SW 1271 (cell line): ENCODE data around the gene RAB33B.
A peak's percentile ranks its signal among the peaks of the same experiment; 100 is the strongest.
"Not testable (repeated sequence)": the region's sequence is repeated elsewhere in the genome, so short reads cannot be mapped to it uniquely, and the experiment has no call there.

ENCODE experiments used
- DNase-seq, 2 experiments: peaks; one replicate each; lab custom pipeline; 2025; lab: John Stamatoyannopoulos, UW

Gene RAB33B

DNA sequence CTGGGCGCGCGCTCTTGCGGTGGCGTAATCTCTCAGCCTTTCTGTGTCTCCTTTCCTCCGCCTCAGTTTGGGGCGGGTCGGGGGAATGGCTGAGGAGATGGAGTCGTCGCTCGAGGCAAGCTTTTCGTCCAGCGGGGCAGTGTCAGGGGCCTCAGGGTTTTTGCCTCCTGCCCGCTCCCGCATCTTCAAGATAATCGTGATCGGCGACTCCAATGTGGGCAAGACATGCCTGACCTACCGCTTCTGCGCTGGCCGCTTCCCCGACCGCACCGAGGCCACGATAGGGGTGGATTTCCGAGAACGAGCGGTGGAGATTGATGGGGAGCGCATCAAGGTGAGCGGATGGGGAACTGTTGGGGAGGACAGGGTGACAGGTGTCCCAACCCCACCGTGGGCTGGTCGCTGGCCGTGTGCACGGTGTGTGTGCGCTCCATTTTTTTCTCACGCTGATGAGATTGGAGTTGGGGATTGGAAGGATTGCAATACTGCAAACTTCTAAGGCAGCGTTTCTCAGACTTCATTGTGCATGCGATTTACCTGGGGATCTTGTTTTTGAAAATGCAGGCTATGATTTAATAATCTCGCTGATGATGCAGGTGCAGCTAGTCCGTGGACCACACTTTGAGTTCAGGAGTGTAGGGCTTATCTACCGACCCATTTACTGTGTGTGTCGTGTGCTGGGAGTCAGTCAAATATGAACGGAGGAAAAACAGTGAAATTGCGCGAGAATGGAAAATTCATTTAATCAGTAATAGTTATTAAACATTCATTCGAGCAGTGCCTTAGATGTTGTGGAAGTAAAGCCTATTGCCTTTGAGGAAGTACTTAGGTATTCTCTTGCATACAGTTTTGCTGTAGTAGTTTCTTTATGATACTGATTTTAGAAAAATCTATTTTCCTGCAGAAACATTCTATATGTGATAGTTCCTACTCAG is at the start of gene RAB33B:
TSS of gene RAB33B (plus strand) at position 11 of the 935 bp plus-strand sequence. CDS start at position 86, 75 bp downstream.
- DNase-seq: peak in 1 of 2 experiments; percentile 50

DNA sequence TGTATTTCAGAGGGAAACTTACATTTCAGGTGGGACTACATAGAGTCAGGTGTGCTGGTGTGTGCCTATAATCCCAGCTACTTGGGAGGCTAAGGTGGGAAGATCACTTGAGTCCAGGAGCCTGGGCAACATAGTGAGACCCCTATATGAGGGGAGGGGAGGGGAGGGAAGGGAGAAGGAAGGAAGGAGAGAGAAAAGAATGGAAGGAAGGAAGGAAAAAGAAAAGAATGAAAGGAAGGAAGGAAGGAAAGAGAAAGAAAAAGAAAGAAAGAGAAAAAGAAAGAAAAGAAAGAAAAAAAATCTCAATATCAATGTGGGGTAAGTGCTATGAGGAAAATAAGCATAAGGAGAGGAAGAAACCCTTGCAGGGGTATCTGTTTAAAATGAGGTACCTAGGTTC is 43.6 kb upstream of the RAB33B start:
- no peak for DNase-seq

DNA sequence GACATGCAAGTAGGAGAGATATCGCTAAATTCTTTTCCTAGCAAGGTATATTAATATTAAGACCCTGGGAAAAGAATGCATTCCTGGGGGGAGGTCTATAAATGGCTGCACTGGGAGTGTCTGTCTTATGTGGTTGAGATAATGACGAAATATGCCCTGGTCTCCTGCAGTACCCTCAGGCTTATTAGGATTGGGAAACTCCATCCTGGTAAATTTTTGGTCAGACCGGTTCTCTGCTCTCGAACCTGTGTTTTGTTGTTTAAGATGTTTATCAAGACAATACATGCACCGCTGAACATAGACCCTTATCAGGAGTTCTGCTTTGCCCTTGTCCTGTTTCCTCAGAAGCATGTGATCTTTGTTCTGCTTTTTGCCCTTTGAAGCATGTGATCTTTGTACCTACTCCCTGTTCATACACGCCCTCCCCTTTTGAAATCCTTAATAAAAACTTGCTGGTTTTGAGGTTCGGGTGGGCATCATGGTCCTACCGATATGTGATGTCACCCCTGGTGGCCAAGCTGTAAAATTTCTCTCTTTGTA is 39.2 kb upstream of the RAB33B start:
- not testable (repeated sequence) for DNase-seq

DNA sequence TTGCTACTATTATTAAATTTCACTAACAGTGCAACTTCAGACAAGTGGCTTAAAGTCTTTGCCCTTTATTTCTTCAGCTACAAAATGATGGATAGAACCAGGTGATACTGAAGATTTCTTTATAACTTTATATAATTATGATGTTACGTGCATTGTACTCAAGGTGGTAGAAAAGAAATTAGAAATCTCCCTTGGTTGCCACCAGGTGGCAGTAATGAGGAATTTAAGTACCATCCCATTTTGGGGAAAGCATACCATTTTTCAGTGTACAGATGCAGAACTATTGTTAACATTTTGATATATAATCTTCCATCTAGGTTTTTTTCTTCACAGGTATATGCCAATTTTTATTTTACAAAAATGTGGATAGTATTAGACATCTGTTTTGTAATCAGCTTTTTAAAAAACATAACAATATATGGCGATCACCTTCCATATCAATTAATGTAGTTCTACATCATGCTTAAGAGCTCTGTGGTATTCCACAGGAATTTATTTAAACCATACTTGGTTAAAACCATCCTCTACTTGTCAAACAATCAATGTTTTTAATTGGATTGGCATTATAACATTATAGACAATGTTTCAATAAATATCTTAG is 37.7 kb upstream of the RAB33B start:
- DNase-seq: peak in 1 of 2 experiments; percentile 44

DNA sequence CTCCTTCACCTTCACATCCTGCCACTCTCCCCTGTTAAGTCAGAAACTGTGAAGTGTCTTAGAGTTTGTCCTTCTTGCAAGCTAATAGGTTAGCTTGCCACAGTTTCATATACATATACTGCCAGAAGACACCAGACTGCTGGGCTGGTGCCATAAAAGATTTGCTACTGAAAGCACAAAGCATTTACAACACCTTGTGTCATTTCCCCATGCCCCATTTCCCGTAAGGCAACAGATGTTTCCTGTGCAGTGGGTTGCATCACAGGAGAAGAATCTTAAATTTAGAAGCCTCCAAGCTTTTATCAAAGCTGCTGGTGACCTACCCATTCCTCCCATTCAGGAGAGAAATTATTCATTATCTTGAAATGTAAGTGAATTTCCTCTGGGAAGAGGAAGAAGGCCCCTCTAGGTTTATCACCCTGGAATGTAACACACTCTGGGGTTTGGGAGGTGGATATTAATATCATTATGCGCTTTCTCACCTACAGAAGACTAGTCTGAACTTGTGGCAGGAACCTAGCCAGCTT is 34.5 kb upstream of the RAB33B start:
- no peak for DNase-seq

DNA sequence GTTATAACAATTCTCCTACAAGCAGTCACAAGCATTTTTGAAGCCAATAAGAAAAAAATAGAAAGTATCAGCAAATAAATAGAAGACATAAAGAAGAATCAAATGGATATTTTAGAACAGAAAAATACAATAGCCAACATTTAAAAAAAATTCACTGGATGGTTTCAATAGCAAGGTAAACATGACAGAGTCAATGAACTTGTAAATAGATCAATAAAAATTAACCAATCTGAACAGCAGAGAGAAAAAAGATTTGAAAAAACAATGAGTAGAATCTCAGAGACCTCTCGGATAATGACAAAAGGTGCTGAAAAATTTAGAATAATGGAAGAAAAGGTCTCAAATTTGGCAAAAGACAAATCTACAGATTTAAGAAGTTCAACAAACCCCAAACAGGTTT is 33.3 kb upstream of the RAB33B start:
- DNase-seq: no peak

- DNase-seq: no peak
Observed at GRCh38 chr4:139436122-139436521, 17.8 kb upstream of the RAB33B start.

GRCh38 chr4:139438141-139438540 is 15.8 kb upstream of the RAB33B start:
- DNase-seq: no peak

DNA sequence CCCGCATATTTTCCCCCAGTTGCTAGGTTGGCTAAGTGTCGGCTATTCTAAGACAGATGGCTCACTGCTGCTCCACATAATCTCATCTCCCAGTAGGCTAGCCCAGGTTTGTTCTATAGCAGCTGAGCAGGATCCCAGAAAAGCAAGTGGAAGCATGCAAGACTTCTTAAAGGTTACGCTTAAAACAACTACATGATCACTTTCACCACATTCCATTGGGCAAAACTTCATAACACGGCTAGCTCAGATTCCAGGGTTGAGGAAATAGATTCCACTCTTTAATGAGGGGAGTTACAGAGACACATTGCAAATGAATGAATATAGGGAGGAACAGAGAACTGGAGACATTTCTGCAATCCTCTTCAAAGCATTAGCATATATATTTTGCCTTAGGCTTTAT is 12.9 kb upstream of the RAB33B start:
- DNase-seq: no peak

DNA sequence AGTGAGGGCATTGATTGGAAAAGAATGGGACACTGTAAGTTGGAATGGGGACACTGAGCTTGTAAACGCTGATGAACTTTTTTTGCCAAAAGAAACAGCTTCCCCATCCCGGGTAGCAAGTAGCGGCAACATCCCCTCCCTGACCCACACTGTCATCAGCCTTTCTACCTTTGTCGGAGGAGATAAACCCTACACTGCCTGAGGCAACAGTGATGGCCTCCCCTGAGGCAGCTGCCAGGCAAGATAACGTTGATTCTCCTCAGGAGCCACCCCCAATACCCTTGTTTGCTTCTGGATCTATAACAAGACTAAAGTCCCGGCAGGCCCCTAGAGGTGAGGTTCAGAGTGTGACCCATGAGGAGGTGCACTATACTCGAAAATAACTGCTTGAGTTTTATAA is 10.3 kb upstream of the RAB33B start:
- DNase-seq: no peak

DNA sequence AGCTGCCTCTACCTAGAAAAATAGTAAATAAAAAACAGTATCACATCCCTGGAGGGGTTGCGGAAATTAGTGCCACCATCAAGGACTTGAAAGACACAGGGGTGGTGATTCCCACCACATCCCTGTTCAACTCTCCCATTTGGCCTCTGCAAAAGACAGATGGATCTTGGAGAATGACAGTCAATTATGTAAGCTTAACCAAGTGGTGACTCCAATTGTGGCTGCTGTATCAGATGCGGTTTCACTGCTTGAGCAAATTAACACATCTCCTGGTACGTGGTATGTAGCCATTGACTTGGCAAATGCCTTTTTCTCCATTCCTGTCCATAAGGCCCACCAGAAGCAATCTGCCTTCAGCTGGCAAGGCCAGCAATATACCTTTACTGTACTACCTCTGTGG is 9.0 kb upstream of the RAB33B start:
- not testable (repeated sequence) for DNase-seq

DNA sequence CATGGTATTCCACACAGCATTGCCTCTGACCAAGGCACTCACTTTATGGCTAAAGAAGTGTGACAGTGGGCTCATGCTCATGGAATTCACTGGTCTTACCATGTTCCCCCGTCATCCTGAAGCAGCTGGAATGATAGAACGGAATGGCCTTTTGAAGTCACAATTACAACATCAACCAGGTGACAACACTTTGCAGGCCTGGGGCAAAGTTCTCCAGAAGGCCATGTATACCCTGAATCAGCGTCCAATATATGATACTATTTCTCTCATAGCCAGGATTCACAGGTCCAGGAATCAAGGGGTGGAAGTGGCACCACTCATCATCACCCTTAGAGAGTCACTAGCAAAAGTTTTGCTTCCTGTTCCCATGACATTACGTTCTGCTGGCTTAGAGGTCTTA is 6.8 kb upstream of the RAB33B start:
- not testable (repeated sequence) for DNase-seq

DNA sequence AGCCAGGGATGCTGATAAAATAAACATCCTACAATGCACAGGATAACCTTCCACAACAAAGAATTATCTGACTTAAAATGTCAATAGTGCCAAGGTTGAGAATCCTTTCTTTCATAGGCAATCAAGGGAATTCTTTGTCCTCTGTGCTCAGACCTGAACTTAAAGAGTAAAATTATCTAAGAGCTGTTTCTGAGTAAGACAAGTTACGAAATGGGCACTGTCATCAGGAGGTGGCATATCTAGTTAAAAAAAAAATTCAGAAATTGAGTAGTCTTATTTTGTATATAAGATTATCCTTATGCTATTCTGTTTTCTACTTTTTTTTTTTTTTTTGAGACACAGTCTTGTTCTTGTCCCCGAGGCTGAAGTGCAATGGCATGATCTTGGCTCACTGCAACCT is 3.3 kb upstream of the RAB33B start:
- no peak for DNase-seq

DNA sequence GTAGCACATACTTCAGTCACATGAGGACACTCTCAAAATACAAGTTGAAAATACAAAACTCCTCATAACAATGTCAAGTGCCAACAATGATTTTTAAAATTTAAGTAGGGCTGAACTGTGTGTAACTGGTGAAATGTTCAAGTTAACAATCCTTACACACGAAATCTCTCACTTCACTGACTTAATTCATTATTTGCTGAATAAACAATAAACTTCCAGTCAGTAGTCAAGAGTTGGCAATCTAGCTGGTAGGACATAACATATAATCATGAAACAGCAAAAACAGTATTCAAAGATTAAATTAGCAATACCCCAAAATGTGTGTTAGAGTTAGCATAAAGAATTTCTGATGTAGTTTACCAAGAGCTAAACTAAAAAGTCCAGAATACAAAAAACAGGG is 1.9 kb upstream of the RAB33B start:
- no peak for DNase-seq

GRCh38 chr4:139453041-139453370 is 915 bp upstream of the RAB33B start:
- peak; percentile 68 to 77 for DNase-seq

- peak; percentile 81 to 86 for DNase-seq
Observed at GRCh38 chr4:139453371-139454110, 380 bp upstream of the RAB33B start.

GRCh38 chr4:139455126-139455538 is 1.2 kb downstream of the RAB33B start:
- DNase-seq: no peak

DNA sequence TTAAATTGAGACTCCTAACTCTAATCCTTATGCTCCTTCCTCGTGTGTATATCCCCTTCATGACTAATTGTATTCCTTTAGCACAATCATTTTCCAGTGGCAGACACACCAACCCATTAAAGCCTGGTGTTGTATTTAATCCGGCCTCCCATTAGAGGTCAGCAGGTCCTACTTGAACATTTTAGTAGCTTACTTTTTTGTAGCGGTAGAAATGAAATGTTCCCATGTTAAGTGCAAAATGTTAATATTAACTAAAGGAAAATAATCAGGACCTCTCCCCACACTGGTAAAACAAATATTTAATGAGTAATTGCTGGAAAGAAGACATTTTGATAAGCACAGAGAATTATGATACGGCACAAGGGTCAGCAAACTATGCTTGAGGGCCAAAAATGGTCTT is 3.4 kb downstream of the RAB33B start:
- no peak for DNase-seq

DNA sequence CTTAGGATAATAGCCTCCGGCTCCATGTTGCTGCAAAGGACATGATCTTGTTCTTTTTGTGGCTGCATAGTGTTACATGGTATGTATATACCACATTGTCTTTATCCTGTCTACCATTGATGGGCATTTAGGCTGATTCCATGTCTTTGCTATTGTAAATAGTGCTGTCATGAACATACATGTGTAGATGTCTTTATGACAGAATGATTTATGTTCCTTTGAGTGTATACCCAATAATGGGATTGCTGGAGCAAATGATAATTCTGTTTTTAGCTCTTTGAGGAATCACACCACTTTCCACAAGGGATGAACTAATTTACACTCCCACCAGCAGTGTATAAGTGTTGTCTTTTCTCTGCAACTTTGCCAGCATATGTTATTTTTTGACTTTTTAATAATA is 4.6 kb downstream of the RAB33B start:
- DNase-seq: no peak

DNA sequence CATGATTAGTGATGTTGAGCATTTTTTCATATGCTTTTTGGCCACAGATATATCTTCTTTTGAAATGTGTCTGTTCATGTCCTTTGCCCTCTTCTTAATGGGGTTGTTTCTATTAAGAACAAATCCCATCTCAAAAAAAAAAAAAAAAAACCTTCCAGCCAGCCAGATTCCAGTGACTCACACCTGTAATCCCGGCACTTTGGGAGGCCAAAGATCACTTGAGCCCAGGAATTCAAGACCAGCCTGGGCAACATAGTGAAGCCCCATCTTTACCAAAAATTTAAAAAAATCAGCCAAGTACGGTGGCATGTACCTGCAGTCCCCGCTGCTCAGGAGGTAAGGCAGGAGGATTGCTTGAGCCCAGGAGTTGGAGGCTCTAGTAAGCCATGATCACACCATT is 5.1 kb downstream of the RAB33B start:
- no peak for DNase-seq

DNA sequence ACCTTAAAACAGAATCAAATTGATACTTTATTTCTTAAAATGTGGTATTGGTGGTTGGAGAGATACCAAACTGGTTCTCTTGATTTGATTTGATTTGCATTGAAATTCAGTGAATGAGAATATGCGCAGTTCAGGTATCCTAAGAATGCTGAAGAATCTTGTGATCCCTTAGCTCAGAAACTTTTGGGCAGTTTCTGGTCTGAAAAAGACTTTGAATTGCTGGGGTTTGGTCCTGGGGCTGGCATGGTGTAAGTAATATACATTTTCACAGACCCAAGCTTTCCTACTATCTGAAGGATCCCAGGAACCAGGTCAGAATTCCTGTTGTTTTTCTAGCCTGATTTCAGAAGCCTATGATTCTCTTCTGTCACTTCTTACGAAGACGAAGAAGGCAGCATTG is 6.6 kb downstream of the RAB33B start:
- DNase-seq: no peak

- no peak for DNase-seq
Observed at GRCh38 chr4:139461022-139461628, 7.2 kb downstream of the RAB33B start.
